CD4-positive, alpha-beta T cell treated with Interleukin-21 for 1 hour (primary cell): ENCODE results near the gene PWWP2B.
"Not testable (repeated sequence)": the region's sequence is repeated elsewhere in the genome, so short reads cannot be mapped to it uniquely, and the experiment has no call there.

Source experiments
- DNase-seq: peaks from one replicate; pipeline ENCODE4 v3.0.0-alpha.2; 2020

PWWP2B gene

GRCh38 chr10:132436096-132436495, 39.1 kb downstream of the PWWP2B start:
- DNase-seq, result not testable (repeated sequence)

- DNase-seq, result no peak
Observed at GRCh38 chr10:132436861-132437410, 39.9 kb downstream of the PWWP2B start.

- no peak for DNase-seq
Observed at GRCh38 chr10:132437541-132437950, 40.5 kb downstream of the PWWP2B start.

GRCh38 chr10:132438091-132439024, 41.4 kb downstream of the PWWP2B start:
- DNase-seq, result no peak

GRCh38 chr10:132439025-132439388, 42.0 kb downstream of the PWWP2B start:
- no peak for DNase-seq

GRCh38 chr10:132439424-132440163, 42.6 kb downstream of the PWWP2B start:
- no peak for DNase-seq

- DNase-seq, result no peak
Observed at GRCh38 chr10:132440791-132441565, 44.0 kb downstream of the PWWP2B start.

GRCh38 chr10:132441818-132442524, 45.0 kb downstream of the PWWP2B start:
- no peak for DNase-seq

GRCh38 chr10:132442636-132443035, 45.6 kb downstream of the PWWP2B start:
- DNase-seq, result no peak

- peak; percentile 80 for DNase-seq
Observed at GRCh38 chr10:132443605-132443982, 46.6 kb downstream of the PWWP2B start.

- DNase-seq, result peak; percentile 46
Observed at GRCh38 chr10:132443983-132444876, 47.2 kb downstream of the PWWP2B start.

GRCh38 chr10:132444877-132445351, 47.9 kb downstream of the PWWP2B start:
- DNase-seq, result no peak

- no peak for DNase-seq
Observed at GRCh38 chr10:132445516-132446194, 48.7 kb downstream of the PWWP2B start.

GRCh38 chr10:132446195-132446581, 49.2 kb downstream of the PWWP2B start:
- DNase-seq, result no peak

GRCh38 chr10:132446661-132447445, 49.9 kb downstream of the PWWP2B start:
- DNase-seq, result peak; percentile 81

- DNase-seq, result peak; percentile 88
Observed at GRCh38 chr10:132447446-132448247, 50.6 kb downstream of the PWWP2B start.

- DNase-seq, result peak; percentile 74
Observed at GRCh38 chr10:132448248-132448731, 51.3 kb downstream of the PWWP2B start.

- DNase-seq, result peak; percentile 26
Observed at GRCh38 chr10:132449051-132449810, 52.2 kb downstream of the PWWP2B start.
